Measurements from ENCODE around the gene GRM2. TPM values are rescaled to one million over a fixed set of nuclear protein-coding genes. Genes with fewer than 3 reads are reported as not detected.

GRM2 gene
- total RNA-seq, 2 donors from 2014 or later: 0.26 to 0.99 TPM

- H3K27ac ChIP-seq: no peak overlapping the region
- no peak overlapping the region for H3K4me3 ChIP-seq
- H3K36me3 ChIP-seq (replicated peaks in 1 of 2; ENCODE audit: insufficient read depth in 1 of 2, low read depth in 2 of 2): peaks cover 0 to 6% of the 10 kb centered on the region in 2 donors
- H3K4me1 ChIP-seq: no peaks in the 10 kb centered on the region
- ATAC-seq (peak; percentile 74), DNase-seq (peak; percentile 49 to 73 (median 58))
- H3K9me3 ChIP-seq: no peaks in the 10 kb centered on the region
- intact Hi-C loops (cut with DNase I): no loop called here
- no peaks in the 10 kb centered on the region for H3K27me3 ChIP-seq
- 27 to 32% methylated on average over 4 of the region's 4 CpGs for WGBS, 2 donors
- TF ChIP-seq POLR2A (IDR thresholded peaks at IDR 0.05): no peak
- TF ChIP-seq CTCF (IDR thresholded peaks at IDR 0.05): peak; percentile 39 to 83 (median 69)
Observed at GRCh38 chr3:51682079-51682478, 24.8 kb upstream of the GRM2 start.

- no peak for ATAC-seq
- H3K4me3 ChIP-seq: no peak overlapping the region
- H3K27me3 ChIP-seq: no peaks in the 10 kb centered on the region
- DNase-seq: no peak
- H3K4me1 ChIP-seq: no peaks in the 10 kb centered on the region
- H3K36me3 ChIP-seq (replicated peaks in 1 of 2; ENCODE audit: insufficient read depth in 1 of 2, low read depth in 2 of 2): peaks cover 0 to 6% of the 10 kb centered on the region in 2 donors
- no peak overlapping the region for H3K27ac ChIP-seq
- 66 to 81% methylated on average over 6 to 7 of the region's 7 CpGs for WGBS, 2 donors
- H3K9me3 ChIP-seq: no peaks in the 10 kb centered on the region
- intact Hi-C loops (cut with DNase I): no loop called here
- TF ChIP-seq POLR2A (IDR thresholded peaks at IDR 0.05) (no peak), CTCF (IDR thresholded peaks at IDR 0.05) (no peak)
Observed at GRCh38 chr3:51682526-51682925, 24.3 kb upstream of the GRM2 start.

GRCh38 chr3:51683566-51683965, 23.3 kb upstream of the GRM2 start:
- TF ChIP-seq POLR2A (IDR thresholded peaks at IDR 0.05) (no peak), CTCF (IDR thresholded peaks at IDR 0.05) (no peak)
- Histone ChIP-seq H3K27me3 (no peaks in the 10 kb centered on the region), H3K9me3 (no peaks in the 10 kb centered on the region), H3K27ac (no peak overlapping the region), H3K4me1 (no peaks in the 10 kb centered on the region), H3K36me3 (replicated peaks in 1 of 2; ENCODE audit: insufficient read depth in 1 of 2, low read depth in 2 of 2) (peaks cover 0 to 9% of the 10 kb centered on the region in 2 donors), H3K4me3 (no peak overlapping the region)
- WGBS, 2 donors: 73 to 94% methylated on average over 2 of the region's 2 CpGs
- DNase-seq: no peak
- intact Hi-C loops (cut with DNase I): no loop called here
- no peak for ATAC-seq

- peak overlapping the region in 3 of 4 donors; percentile 9 to 39 (median 28) for H3K27ac ChIP-seq
- no peaks in the 10 kb centered on the region for H3K4me1 ChIP-seq
- DNase-seq (no peak), ATAC-seq (no peak)
- intact Hi-C loops (cut with DNase I): no loop called here
- no peaks in the 10 kb centered on the region for H3K9me3 ChIP-seq
- H3K27me3 ChIP-seq: no peaks in the 10 kb centered on the region
- TF ChIP-seq POLR2A (IDR thresholded peaks at IDR 0.05): no peak
- no peak for TF ChIP-seq CTCF (IDR thresholded peaks at IDR 0.05)
- H3K4me3 ChIP-seq: no peak overlapping the region
- peaks cover 0 to 9% of the 10 kb centered on the region in 2 donors for H3K36me3 ChIP-seq (replicated peaks in 1 of 2; ENCODE audit: insufficient read depth in 1 of 2, low read depth in 2 of 2)
- WGBS, 2 donors: 50 to 53% methylated on average over 6 to 7 of the region's 7 CpGs
Observed at GRCh38 chr3:51684971-51685751, 21.7 kb upstream of the GRM2 start.

GRCh38 chr3:51686056-51686455, 20.8 kb upstream of the GRM2 start:
- H3K4me3 ChIP-seq: no peak overlapping the region
- WGBS, 2 donors: 83 to 95% methylated on average over 4 of the region's 4 CpGs
- TF ChIP-seq POLR2A (IDR thresholded peaks at IDR 0.05) (no peak), CTCF (IDR thresholded peaks at IDR 0.05) (no peak)
- H3K27ac ChIP-seq: peak overlapping the region in 3 of 4 donors; percentile 9 to 39 (median 28)
- intact Hi-C loops (cut with DNase I): no loop called here
- no peak for ATAC-seq
- H3K4me1 ChIP-seq: no peaks in the 10 kb centered on the region
- DNase-seq: no peak
- H3K27me3 ChIP-seq: no peaks in the 10 kb centered on the region
- H3K36me3 ChIP-seq (replicated peaks in 1 of 2; ENCODE audit: insufficient read depth in 1 of 2, low read depth in 2 of 2): peaks cover 0 to 9% of the 10 kb centered on the region in 2 donors
- H3K9me3 ChIP-seq: no peaks in the 10 kb centered on the region

All from body of pancreas (tissue), 4 donors.